OCI-LY1 (cell line): ENCODE measurements around the gene WNK4.

Experiments
- H2AFZ ChIP-seq: fragments of 200-600 bp; sonication (generic), shearing (Covaris generic); 2 replicates; pipeline ENCODE4 v1.6.0; 2014; ENCODE audit warnings: antibody characterized with exemption, mild to moderate bottlenecking, low read length
- H3F3A ChIP-seq: fragments of 200-600 bp; sonication (generic), shearing (Covaris generic); 2 replicates; pipeline ENCODE4 v1.6.0; 2014; ENCODE audit warnings: mild to moderate bottlenecking, antibody characterized with exemption, low read length, moderate library complexity; ENCODE audit not compliant: insufficient read depth
- H3K27ac ChIP-seq: fragments of 200-600 bp; sonication (generic); 2 replicates; pipeline ENCODE4 v1.5.1; 2014; ENCODE audit warnings: low read length, mixed run types, mild to moderate bottlenecking, low read depth; ENCODE audit not compliant: poor library complexity, severe bottlenecking
- H3K27me3 ChIP-seq: fragments of 200-600 bp; sonication (generic); 2 replicates; pipeline ENCODE4 v1.6.0; 2014; ENCODE audit warnings: antibody characterized with exemption, mild to moderate bottlenecking, low read length, moderate library complexity; ENCODE audit not compliant: insufficient read depth
- H3K36me3 ChIP-seq: fragments of 200-600 bp; sonication (generic); 2 replicates; pipeline ENCODE4 v1.6.1; 2014; ENCODE audit warnings: mild to moderate bottlenecking, antibody characterized with exemption, low read length, moderate library complexity, mixed read lengths; ENCODE audit not compliant: insufficient read depth
- H3K4me1 ChIP-seq: fragments of 200-600 bp; sonication (generic); 2 replicates; pipeline ENCODE4 v1.5.1; 2014; ENCODE audit warnings: mild to moderate bottlenecking, low read length, moderate library complexity; ENCODE audit not compliant: insufficient read depth, severe bottlenecking
- H3K4me2 ChIP-seq: fragments of 200-600 bp; sonication (generic), shearing (Covaris generic); 2 replicates; pipeline ENCODE4 v1.6.1; 2014; ENCODE audit warnings: low read length
- H3K4me3 ChIP-seq: fragments of 200-600 bp; sonication (generic); 2 replicates; pipeline ENCODE4 v1.5.1; 2014; ENCODE audit warnings: low read length, low read depth, mild to moderate bottlenecking, mixed read lengths; ENCODE audit not compliant: poor library complexity, severe bottlenecking
- H3K79me2 ChIP-seq: fragments of 200-600 bp; shearing (Covaris generic); 2 replicates; pipeline ENCODE4 v1.6.1; 2016; ENCODE audit warnings: mixed run types, low read length, mixed read lengths; ENCODE audit not compliant: insufficient read depth
- H3K9ac ChIP-seq: fragments of 200-600 bp; sonication (generic), shearing (Covaris generic); 2 replicates; pipeline ENCODE4 v1.6.1; 2014; ENCODE audit warnings: mild to moderate bottlenecking, low read length, mixed read lengths
- H3K9me2 ChIP-seq: fragments of 200-600 bp; sonication (generic), shearing (Covaris generic); 2 replicates; pipeline ENCODE4 v1.6.1; 2014; ENCODE audit warnings: low read depth, mild to moderate bottlenecking, low read length, mixed read lengths
- H3K9me3 ChIP-seq: fragments of 200-600 bp; shearing (Covaris generic); 2 replicates; pipeline ENCODE4 v1.6.1; 2014; ENCODE audit warnings: low read length, mixed read lengths
- H4K20me1 ChIP-seq: fragments of 200-600 bp; sonication (generic), shearing (Covaris generic); 2 replicates; pipeline ENCODE4 v1.6.0; 2016; ENCODE audit warnings: mild to moderate bottlenecking, low read length; ENCODE audit not compliant: insufficient read depth
- EZH2 ChIP-seq: fragments of 200-600 bp; sonication (generic), shearing (Covaris generic); IDR thresholded peaks from 2 replicates; pipeline ENCODE4 v1.8.0; 2017; ENCODE audit warnings: borderline replicate concordance, mixed run types, mild to moderate bottlenecking, antibody characterized with exemption, low read length, moderate library complexity, mixed read lengths
- TF ChIP-seq, protein P1 (sequence below): fragments of 200-600 bp; sonication (generic), shearing (Covaris generic); IDR thresholded peaks from 2 replicates; pipeline ENCODE4 v1.5.1; 2017; ENCODE audit warnings: mild to moderate bottlenecking, antibody characterized with exemption, low read length, moderate library complexity, mixed read lengths

Gene WNK4

DNA sequence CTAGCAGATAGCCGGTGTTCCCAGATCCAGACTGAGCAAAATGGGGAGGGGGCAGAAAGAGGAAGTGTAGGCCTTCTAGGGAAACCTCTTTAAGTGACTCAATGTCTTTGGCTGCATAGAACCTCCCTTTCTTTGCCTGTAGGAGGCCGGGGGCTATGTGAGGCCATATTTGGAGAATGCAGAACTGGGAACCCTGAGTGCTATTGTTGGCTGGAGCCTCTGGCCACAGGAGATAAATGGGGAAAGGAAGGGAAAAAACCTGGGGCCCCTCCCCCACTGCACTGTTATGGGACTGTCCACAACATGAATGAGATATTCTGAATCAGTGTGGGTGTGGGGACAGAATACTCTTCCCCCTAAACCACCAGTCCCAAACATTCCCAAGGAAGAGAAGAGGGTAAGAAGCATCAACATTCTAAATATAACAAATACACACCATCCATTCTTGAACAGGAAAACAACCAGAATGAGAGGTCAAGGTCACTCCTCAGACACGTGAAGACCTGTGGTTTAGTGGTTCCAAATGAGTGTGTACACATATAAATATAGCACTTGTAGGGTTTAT is 4.8 kb upstream of the WNK4 start:
- Histone ChIP-seq H3K36me3 (peaks cover 44% of the 10 kb centered on the region), H3K4me1 (peaks cover 15% of the 10 kb centered on the region), H3K27me3 (no peaks in the 10 kb centered on the region), H3K4me2 (no peak overlapping the region), H3K4me3 (no peak overlapping the region), H3K9me2 (no peaks in the 10 kb centered on the region), H2AFZ (no peak overlapping the region), H3F3A (no peaks in the 10 kb centered on the region), H3K9ac (no peak overlapping the region), H3K27ac (no peak overlapping the region), H4K20me1 (no peaks in the 10 kb centered on the region), H3K9me3 (no peaks in the 10 kb centered on the region), H3K79me2 (no peaks in the 10 kb centered on the region)
- TF ChIP-seq, protein P1, sequence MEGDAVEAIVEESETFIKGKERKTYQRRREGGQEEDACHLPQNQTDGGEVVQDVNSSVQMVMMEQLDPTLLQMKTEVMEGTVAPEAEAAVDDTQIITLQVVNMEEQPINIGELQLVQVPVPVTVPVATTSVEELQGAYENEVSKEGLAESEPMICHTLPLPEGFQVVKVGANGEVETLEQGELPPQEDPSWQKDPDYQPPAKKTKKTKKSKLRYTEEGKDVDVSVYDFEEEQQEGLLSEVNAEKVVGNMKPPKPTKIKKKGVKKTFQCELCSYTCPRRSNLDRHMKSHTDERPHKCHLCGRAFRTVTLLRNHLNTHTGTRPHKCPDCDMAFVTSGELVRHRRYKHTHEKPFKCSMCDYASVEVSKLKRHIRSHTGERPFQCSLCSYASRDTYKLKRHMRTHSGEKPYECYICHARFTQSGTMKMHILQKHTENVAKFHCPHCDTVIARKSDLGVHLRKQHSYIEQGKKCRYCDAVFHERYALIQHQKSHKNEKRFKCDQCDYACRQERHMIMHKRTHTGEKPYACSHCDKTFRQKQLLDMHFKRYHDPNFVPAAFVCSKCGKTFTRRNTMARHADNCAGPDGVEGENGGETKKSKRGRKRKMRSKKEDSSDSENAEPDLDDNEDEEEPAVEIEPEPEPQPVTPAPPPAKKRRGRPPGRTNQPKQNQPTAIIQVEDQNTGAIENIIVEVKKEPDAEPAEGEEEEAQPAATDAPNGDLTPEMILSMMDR = no peak
- TF ChIP-seq EZH2 = no peak

DNA sequence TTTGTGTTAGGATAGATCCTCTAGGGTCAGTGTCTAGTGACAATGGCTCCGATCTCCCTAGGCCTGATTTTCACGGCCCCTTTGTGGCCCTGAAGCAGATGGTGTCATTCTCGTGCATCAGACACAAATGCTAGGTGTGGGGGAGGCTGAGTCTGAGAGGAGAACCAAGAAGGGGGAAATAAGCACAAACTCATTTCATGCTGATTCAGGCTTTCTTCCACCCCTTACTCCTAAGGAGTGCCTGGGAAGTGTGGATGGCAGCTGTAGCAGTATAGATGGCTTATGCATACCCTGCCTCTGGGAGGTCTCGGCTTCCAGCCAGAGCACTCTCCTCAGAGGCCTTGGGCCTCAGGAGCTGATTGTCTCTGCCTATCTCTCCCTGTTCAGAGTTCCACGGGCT is 1.8 kb upstream of the WNK4 start:
- Histone ChIP-seq H3K27ac (no peak overlapping the region), H3K9ac (no peak overlapping the region), H4K20me1 (no peaks in the 10 kb centered on the region), H3K79me2 (no peaks in the 10 kb centered on the region), H3K36me3 (peaks cover 44% of the 10 kb centered on the region), H3K4me1 (peaks cover 11% of the 10 kb centered on the region), H3K4me3 (no peak overlapping the region), H3K9me2 (no peaks in the 10 kb centered on the region), H2AFZ (no peak overlapping the region), H3K9me3 (no peaks in the 10 kb centered on the region), H3K27me3 (no peaks in the 10 kb centered on the region), H3K4me2 (no peak overlapping the region), H3F3A (no peaks in the 10 kb centered on the region)
- TF ChIP-seq, protein P1 = no peak
- no peak for TF ChIP-seq EZH2

DNA sequence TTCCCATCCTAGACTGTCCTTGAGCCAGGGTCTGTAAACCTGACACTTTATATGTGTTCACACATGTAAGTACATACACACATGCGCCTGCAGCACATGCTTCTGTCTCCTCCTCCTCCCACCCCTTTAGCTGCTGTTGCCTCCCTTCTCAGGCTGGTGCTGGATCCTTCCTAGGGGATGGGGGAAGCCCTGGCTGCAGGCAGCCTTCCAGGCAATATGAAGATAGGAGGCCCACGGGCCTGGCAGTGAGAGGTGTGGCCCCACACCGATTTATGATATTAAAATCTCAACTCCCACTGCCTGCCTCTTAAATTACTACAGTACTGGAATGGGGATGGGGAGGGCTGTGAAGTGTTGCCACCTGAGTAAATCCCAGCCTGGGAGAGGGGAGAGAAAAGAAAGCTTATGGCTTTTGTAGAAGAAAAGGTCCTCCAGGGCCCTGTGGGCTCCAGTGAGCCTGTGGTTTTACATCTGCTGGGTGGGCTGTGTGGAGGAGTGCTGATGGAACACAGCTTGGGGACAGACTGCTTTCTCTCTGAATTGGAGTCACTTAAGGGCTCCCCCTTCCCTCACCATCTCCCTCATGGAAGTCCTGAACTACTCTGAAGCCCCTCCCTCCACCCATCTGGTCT is 990 bp upstream of the WNK4 start:
- H3K36me3 ChIP-seq = peaks cover 42% of the 10 kb centered on the region
- H3K4me1 ChIP-seq = peaks cover 3% of the 10 kb centered on the region
- no peak overlapping the region for H3K27ac ChIP-seq
- no peaks in the 10 kb centered on the region for H3K79me2 ChIP-seq
- H2AFZ ChIP-seq = no peak overlapping the region
- no peak overlapping the region for H3K4me2 ChIP-seq
- H3K4me3 ChIP-seq = no peak overlapping the region
- H3K9me3 ChIP-seq = no peaks in the 10 kb centered on the region
- H3K9me2 ChIP-seq = no peaks in the 10 kb centered on the region
- no peaks in the 10 kb centered on the region for H3F3A ChIP-seq
- H3K9ac ChIP-seq = no peak overlapping the region
- TF ChIP-seq, protein P1 = no peak
- no peak for TF ChIP-seq EZH2
- H4K20me1 ChIP-seq = no peaks in the 10 kb centered on the region
- H3K27me3 ChIP-seq = no peaks in the 10 kb centered on the region
